PC-3 (cell line): ENCODE results near the gene SLC1A5. TPM values are rescaled to one million over a fixed set of nuclear protein-coding genes. Genes with fewer than 3 reads are reported as not detected.

Source experiments
- ATAC-seq: fragments of 200-7000 bp; cut with Tn5 transposase; 2 replicates; pipeline ENCODE4 v1.9.1; 2020; ENCODE audit warnings: mild to moderate bottlenecking, moderate library complexity
- BruUV-seq: library from RNA; stranded (reverse); fragments of 400-500 nt; replicated peaks from 2 replicates; lab custom pipeline; 2021; lab: Mats Ljungman, UMichigan
- CTCF ChIA-PET: fragments of 300-600 bp; sonication (Branson Sonifier 250); formaldehyde crosslinking; loops from one replicate; lab custom pipeline; 2022; ENCODE audit warnings: antibody characterized with exemption; lab: Charles Lee
- POLR2A ChIA-PET: fragments of 300-600 bp; sonication (Branson Sonifier 250); formaldehyde crosslinking; loops from one replicate; lab custom pipeline; 2022; ENCODE audit warnings: antibody characterized with exemption; ENCODE audit not compliant: unreplicated experiment; lab: Charles Lee
- DNase-seq: peaks from one replicate; pipeline ENCODE4 v3.0.0-alpha.2; 2015
- H2AFZ ChIP-seq: fragments of 300-600 bp; sonication (generic); 2 replicates; pipeline ENCODE4 v1.6.0; 2016; ENCODE audit warnings: antibody characterized with exemption, low read length
- H3F3A ChIP-seq: fragments of 300-600 bp; sonication (generic); one replicate; pipeline ENCODE4 v1.6.0; 2017; ENCODE audit warnings: antibody characterized with exemption, low read length, control low read depth, mild to moderate bottlenecking; ENCODE audit not compliant: unreplicated experiment
- H3K27ac ChIP-seq: fragments of 300-600 bp; sonication (generic); 2 replicates; pipeline ENCODE4 v1.5.1; 2016; ENCODE audit warnings: mild to moderate bottlenecking, low read length
- H3K27me3 ChIP-seq: fragments of 300-600 bp; sonication (generic); 2 replicates; pipeline ENCODE4 v1.6.1; 2016; ENCODE audit warnings: low read length, mixed read lengths
- H3K36me3 ChIP-seq: fragments of 300-600 bp; sonication (generic); 2 replicates; pipeline ENCODE4 v1.6.1; 2016; ENCODE audit warnings: low read depth, mixed run types, low read length, mixed read lengths
- H3K4me1 ChIP-seq: fragments of 300-600 bp; sonication (generic); 2 replicates; pipeline ENCODE4 v1.5.1; 2016; ENCODE audit warnings: low read length; ENCODE audit not compliant: insufficient read depth
- H3K4me2 ChIP-seq: fragments of 300-600 bp; sonication (generic); 2 replicates; pipeline ENCODE4 v1.6.0; 2016; ENCODE audit warnings: low read length
- H3K4me3 ChIP-seq: fragments of 300-600 bp; sonication (generic); 2 replicates; pipeline ENCODE4 v1.5.1; 2016; ENCODE audit warnings: mild to moderate bottlenecking, low read length, mixed read lengths
- H3K79me2 ChIP-seq: fragments of 300-600 bp; sonication (generic); 2 replicates; pipeline ENCODE4 v1.6.1; 2017; ENCODE audit warnings: low read length, mixed read lengths
- H3K9ac ChIP-seq: fragments of 300-600 bp; sonication (generic); 2 replicates; pipeline ENCODE4 v1.6.0; 2016; ENCODE audit warnings: mild to moderate bottlenecking, low read length
- H3K9me2 ChIP-seq: fragments of 300-600 bp; sonication (generic); replicated peaks from 2 replicates; pipeline ENCODE4 v1.6.1; 2016; ENCODE audit warnings: mixed run types, low read length, mixed read lengths
- H3K9me3 ChIP-seq: fragments of 300-600 bp; sonication (generic); 2 replicates; pipeline ENCODE4 v1.6.1; 2016; ENCODE audit warnings: low read length, mixed read lengths
- H4K20me1 ChIP-seq: fragments of 300-600 bp; sonication (generic); 2 replicates; pipeline ENCODE4 v1.6.1; 2016; ENCODE audit warnings: low read length, mixed read lengths
- EZH2 ChIP-seq: fragments of 300-600 bp; sonication (generic); IDR thresholded peaks from one replicate; pipeline ENCODE4 v1.6.1; 2017; ENCODE audit warnings: antibody characterized with exemption, mild to moderate bottlenecking, low read length; ENCODE audit not compliant: unreplicated experiment
- EZH2phosphoT487 ChIP-seq: fragments of 300-600 bp; sonication (generic); IDR thresholded peaks from 2 replicates; pipeline ENCODE4 v1.6.1; 2018; ENCODE audit warnings: mild to moderate bottlenecking, antibody characterized with exemption, low read length, borderline replicate concordance
- intact Hi-C: fragments of 100-400 bp; cut with micrococcal nuclease; formaldehyde crosslinking; loops from 2 replicates; pipeline ENCODE4 v1.9.0; 2023
- total RNA-seq: library from RNA; depleted of rRNA; stranded (reverse); fragments of >200 nt; gene quantifications from 2 replicates; pipeline ENCODE4 v1.2.3, GENCODE V29; 2014
- TF ChIP-seq, protein P1 (sequence below): fragments of 300-600 bp; sonication (generic); conservative IDR thresholded peaks from 2 replicates; pipeline ENCODE4 v1.5.1; 2017; ENCODE audit warnings: antibody characterized with exemption, low read depth, mild to moderate bottlenecking, low read length

SLC1A5 gene
- total RNA-seq, 1 experiment from 2014 or later, result 97.4 TPM

GRCh38 chr19:46736531-46737297 is 51.7 kb downstream of the SLC1A5 start:
- TF ChIP-seq EZH2 (no peak), EZH2phosphoT487 (no peak)
- TF ChIP-seq, protein P1, sequence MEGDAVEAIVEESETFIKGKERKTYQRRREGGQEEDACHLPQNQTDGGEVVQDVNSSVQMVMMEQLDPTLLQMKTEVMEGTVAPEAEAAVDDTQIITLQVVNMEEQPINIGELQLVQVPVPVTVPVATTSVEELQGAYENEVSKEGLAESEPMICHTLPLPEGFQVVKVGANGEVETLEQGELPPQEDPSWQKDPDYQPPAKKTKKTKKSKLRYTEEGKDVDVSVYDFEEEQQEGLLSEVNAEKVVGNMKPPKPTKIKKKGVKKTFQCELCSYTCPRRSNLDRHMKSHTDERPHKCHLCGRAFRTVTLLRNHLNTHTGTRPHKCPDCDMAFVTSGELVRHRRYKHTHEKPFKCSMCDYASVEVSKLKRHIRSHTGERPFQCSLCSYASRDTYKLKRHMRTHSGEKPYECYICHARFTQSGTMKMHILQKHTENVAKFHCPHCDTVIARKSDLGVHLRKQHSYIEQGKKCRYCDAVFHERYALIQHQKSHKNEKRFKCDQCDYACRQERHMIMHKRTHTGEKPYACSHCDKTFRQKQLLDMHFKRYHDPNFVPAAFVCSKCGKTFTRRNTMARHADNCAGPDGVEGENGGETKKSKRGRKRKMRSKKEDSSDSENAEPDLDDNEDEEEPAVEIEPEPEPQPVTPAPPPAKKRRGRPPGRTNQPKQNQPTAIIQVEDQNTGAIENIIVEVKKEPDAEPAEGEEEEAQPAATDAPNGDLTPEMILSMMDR, result no peak
- H3K9me2 ChIP-seq, result no peaks in the 10 kb centered on the region
- CTCF ChIA-PET, result no interaction called here

GRCh38 chr19:46733690-46734292 is 54.6 kb downstream of the SLC1A5 start:
- DNase-seq (no peak), ATAC-seq (no peak)
- Histone ChIP-seq H2AFZ (no peak overlapping the region), H3K4me2 (peak overlapping the region; percentile 52), H3K27ac (peak overlapping the region; percentile 38; the same call in 1 of the 2 replicates), H4K20me1 (peaks cover 13% of the 10 kb centered on the region; the same call in 1 of the 2 replicates), H3K4me3 (0 out of 2 replicates have a peak overlapping the region, but pooled peaks have one; percentile 21), H3K9ac (no peak overlapping the region), H3K27me3 (no peaks in the 10 kb centered on the region), H3K36me3 (peaks cover 23% of the 10 kb centered on the region), H3K4me1 (peaks cover 43% of the 10 kb centered on the region), H3F3A (no peaks in the 10 kb centered on the region), H3K79me2 (peaks cover 67% of the 10 kb centered on the region), H3K9me2 (no peaks in the 10 kb centered on the region), H3K9me3 (no peaks in the 10 kb centered on the region)
- CTCF ChIA-PET, result interaction anchor here (0.5 kb wide), 1 partner anchor 20 kb away, joined by 3 read pairs; no protein-coding TSS in a partner anchor
- POLR2A ChIA-PET, result no interaction called here
- intact Hi-C loops, result no loop called here
- TF ChIP-seq, protein P1, result no peak
- TF ChIP-seq EZH2phosphoT487, result no peak
- TF ChIP-seq EZH2, result no peak
- no TSS peak for BruUV-seq

More at GRCh38 chr19:46736531-46737297, 51.7 kb downstream of the SLC1A5 start:
- H2AFZ ChIP-seq, result no peak overlapping the region
- peaks cover 28% of the 10 kb centered on the region; the same call in 1 of the 2 replicates for H4K20me1 ChIP-seq
- no peaks in the 10 kb centered on the region for H3K27me3 ChIP-seq
- intact Hi-C loops, result no loop called here
- no peak overlapping the region for H3K4me2 ChIP-seq
- no peak overlapping the region for H3K4me3 ChIP-seq
- H3K79me2 ChIP-seq, result peaks cover 72% of the 10 kb centered on the region
- POLR2A ChIA-PET, result no interaction called here
- no peaks in the 10 kb centered on the region for H3F3A ChIP-seq
- no peak overlapping the region for H3K27ac ChIP-seq
- DNase-seq (no peak), ATAC-seq (no peak)
- no TSS peak for BruUV-seq
- H3K9ac ChIP-seq, result no peak overlapping the region
- no peaks in the 10 kb centered on the region for H3K9me3 ChIP-seq
- peaks cover 6% of the 10 kb centered on the region; the same call in 1 of the 2 replicates for H3K36me3 ChIP-seq
- peaks cover 27% of the 10 kb centered on the region for H3K4me1 ChIP-seq
